Activated T-helper 1 cell treated with anti-CD3 and anti-CD28 coated beads, Interleukin-2, amount 50 U/mL, for 16 hours (primary cell): ENCODE measurements around the gene BARX1.

Source experiments
- DNase-seq, 2 donors: peaks; one replicate each; pipeline ENCODE4 v3.0.0-alpha.2; 2020; ENCODE audit warnings: low read depth in 1 of 2, low spot score in 1 of 2

Gene BARX1

DNA sequence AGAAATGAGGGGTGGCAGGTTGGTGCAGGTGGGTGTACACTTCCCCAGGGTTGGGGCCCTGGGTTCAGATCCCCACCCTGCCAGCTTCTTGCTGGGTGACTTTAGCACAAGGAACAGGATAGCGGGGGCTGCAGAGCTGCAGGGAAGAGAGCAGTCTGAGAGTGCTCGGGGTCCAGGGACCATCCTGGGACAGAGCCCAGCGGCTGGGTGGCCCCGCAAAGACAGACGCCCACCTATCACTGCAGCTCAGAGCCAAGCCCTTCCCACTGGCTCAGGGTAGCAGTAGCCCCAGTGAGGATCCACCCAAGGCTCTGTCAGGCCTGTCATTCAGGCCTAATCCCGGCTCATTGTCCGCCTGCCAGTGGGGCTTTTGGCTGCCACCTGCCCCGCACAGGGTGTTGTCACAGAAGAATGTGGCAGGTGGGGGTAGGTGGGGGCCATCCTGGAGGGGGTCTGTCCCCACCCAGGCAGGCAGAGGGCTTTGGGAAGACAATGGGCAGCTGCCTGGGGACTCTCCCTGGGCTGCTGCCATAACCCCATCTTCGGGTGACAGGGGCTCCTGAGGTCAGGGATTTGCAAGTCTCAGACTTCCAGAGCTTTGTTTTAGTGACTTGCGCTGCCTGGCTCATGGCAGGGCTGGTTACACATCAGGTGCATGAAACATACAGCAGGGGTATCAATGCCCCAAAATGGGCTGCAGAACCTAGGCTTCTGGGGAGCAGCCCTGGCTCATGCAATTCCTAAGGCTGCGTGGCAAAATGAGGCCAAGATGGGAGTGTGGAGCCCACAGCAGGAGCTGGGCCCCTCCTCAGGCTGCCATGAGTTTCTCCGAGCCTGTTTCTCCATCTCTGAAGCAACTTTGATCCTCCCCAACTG is 52.1 kb downstream of the BARX1 start:
- no peak for DNase-seq

DNA sequence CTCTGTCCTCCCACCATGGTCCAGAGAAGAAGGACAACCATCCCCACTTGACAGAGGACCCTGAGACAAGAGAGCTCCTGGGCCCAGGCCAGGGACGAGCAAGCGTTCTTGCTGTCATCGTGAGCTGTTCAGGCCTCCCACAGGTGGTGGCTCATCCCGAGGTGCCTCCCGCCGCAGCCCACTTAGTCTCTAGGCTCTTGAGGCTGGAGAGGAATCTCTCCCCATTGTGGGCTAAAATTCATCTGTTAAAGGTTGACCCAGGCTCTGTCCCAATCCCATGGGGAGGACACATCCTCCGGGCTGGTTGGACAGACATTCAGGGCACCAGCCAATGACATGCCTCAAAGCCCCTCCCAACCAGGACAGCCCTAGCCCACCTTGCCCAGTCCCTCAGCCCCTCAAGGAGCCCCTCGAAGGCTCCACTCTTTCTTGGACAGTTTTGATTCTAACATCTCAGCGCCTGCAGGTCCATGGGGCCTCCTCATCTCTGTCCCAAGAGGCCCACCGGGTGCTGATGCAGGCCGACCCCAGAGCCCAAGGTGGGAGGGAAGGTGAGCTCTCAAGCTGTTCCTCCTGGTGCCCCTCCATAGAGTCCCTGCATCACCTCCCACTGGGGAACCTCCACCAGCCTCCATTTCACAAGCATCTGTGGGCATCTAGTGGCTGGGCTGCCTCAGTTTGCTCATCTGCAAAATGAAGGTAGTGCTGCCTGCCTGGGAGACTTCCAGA is 52.9 kb downstream of the BARX1 start:
- DNase-seq = no peak
